SU-DHL-6 (cell line): Measurements from ENCODE around the gene CWC25.
A peak's percentile ranks its signal among the peaks of the same experiment; 100 is the strongest.

ENCODE experiments used
- H2AFZ ChIP-seq: fragments of 200-600 bp; sonication (generic); 2 replicates; pipeline ENCODE4 v1.6.1; 2014; ENCODE audit warnings: low read depth, mild to moderate bottlenecking, moderate library complexity, mixed read lengths, antibody characterized with exemption, low read length; ENCODE audit not compliant: severe bottlenecking
- H3F3A ChIP-seq: fragments of 200-600 bp; shearing (Covaris generic); 2 replicates; pipeline ENCODE4 v1.6.0; 2016; ENCODE audit warnings: antibody characterized with exemption, mild to moderate bottlenecking; ENCODE audit not compliant: insufficient read depth
- H3K27ac ChIP-seq: fragments of 200-600 bp; sonication (generic); 2 replicates; pipeline ENCODE4 v1.5.1; 2016; ENCODE audit warnings: low read depth, mild to moderate bottlenecking, low read length, moderate library complexity, mixed read lengths
- H3K27me3 ChIP-seq: fragments of 200-600 bp; sonication (generic), shearing (Covaris generic); 2 replicates; pipeline ENCODE4 v1.6.0; 2014; ENCODE audit warnings: mild to moderate bottlenecking, low read length
- H3K36me3 ChIP-seq: fragments of 200-600 bp; sonication (generic); 2 replicates; pipeline ENCODE4 v1.6.1; 2014; ENCODE audit warnings: mild to moderate bottlenecking, low read length, mixed read lengths
- H3K4me2 ChIP-seq: fragments of 300-600, 200-600 bp; shearing (Covaris generic), sonication (generic); 2 replicates; pipeline ENCODE4 v1.6.0; 2014; ENCODE audit warnings: low read length, low read depth, mild to moderate bottlenecking; ENCODE audit not compliant: poor library complexity, severe bottlenecking
- H3K4me3 ChIP-seq: fragments of 200-600 bp; sonication (generic); 2 replicates; pipeline ENCODE4 v1.5.1; 2014; ENCODE audit warnings: antibody characterized with exemption, low read length, mild to moderate bottlenecking, mixed read lengths; ENCODE audit not compliant: insufficient read depth, poor library complexity, severe bottlenecking
- H3K79me2 ChIP-seq: fragments of 200-600 bp; sonication (generic); 2 replicates; pipeline ENCODE4 v1.6.1; 2014; ENCODE audit warnings: mild to moderate bottlenecking, low read length, moderate library complexity; ENCODE audit not compliant: insufficient read depth
- H3K9ac ChIP-seq: fragments of 200-600 bp; sonication (generic); 2 replicates; pipeline ENCODE4 v1.7.0; 2014; ENCODE audit warnings: mild to moderate bottlenecking, low read length
- H3K9me2 ChIP-seq: fragments of 200-600 bp; sonication (generic); replicated peaks from 2 replicates; pipeline ENCODE4 v1.6.1; 2014; ENCODE audit warnings: low read length; ENCODE audit not compliant: insufficient read depth
- H3K9me3 ChIP-seq: fragments of 200-600 bp; sonication (generic); 2 replicates; pipeline ENCODE4 v1.6.1; 2014; ENCODE audit warnings: low read length, mixed read lengths; ENCODE audit not compliant: insufficient read depth
- H4K20me1 ChIP-seq: fragments of 200-600 bp; sonication (generic); 2 replicates; pipeline ENCODE4 v1.6.1; 2014; ENCODE audit warnings: low read depth, mild to moderate bottlenecking, antibody characterized with exemption, low read length, moderate library complexity, mixed read lengths
- CTCF ChIP-seq: fragments of 200-600 bp; sonication (generic); IDR thresholded peaks from one replicate; pipeline ENCODE4 v1.5.1; 2017; ENCODE audit warnings: antibody characterized with exemption, mild to moderate bottlenecking, low read length, moderate library complexity; ENCODE audit not compliant: insufficient read depth, poor library complexity, severe bottlenecking
- EZH2phosphoT487 ChIP-seq: fragments of 200-600 bp; sonication (generic), shearing (Covaris generic); conservative IDR thresholded peaks from 2 replicates; pipeline ENCODE4 v1.6.1; 2018; ENCODE audit warnings: mild to moderate bottlenecking, antibody characterized with exemption, low read length, moderate library complexity, mixed read lengths

Gene CWC25

GRCh38 chr17:38825762-38826247, 684 bp upstream of the CWC25 start:
- H3K27ac ChIP-seq: peak overlapping the region; percentile 54
- H3K9ac ChIP-seq: peak overlapping the region; percentile 77
- H2AFZ ChIP-seq: peak overlapping the region; percentile 62
- peaks cover 25% of the 10 kb centered on the region for H3K79me2 ChIP-seq
- no peaks in the 10 kb centered on the region for H3F3A ChIP-seq
- no peaks in the 10 kb centered on the region for H3K36me3 ChIP-seq
- no peaks in the 10 kb centered on the region for H3K27me3 ChIP-seq
- H4K20me1 ChIP-seq: 0 out of 2 replicates have a peak, but pooled peaks cover 6% of the 10 kb centered on the region
- no peak for TF ChIP-seq CTCF
- no peak for TF ChIP-seq EZH2phosphoT487
- no peaks in the 10 kb centered on the region for H3K9me2 ChIP-seq
- H3K9me3 ChIP-seq: no peaks in the 10 kb centered on the region
- H3K4me3 ChIP-seq: peak overlapping the region; percentile 93
- peak overlapping the region; percentile 85 for H3K4me2 ChIP-seq

GRCh38 chr17:38815576-38816193, 9.4 kb downstream of the CWC25 start:
- H3K36me3 ChIP-seq: peaks cover 9% of the 10 kb centered on the region; the same call in 1 of the 2 replicates
- H3K4me2 ChIP-seq: no peak overlapping the region
- no peak overlapping the region for H2AFZ ChIP-seq
- no peak overlapping the region for H3K4me3 ChIP-seq
- H3K9me3 ChIP-seq: no peaks in the 10 kb centered on the region
- no peak for TF ChIP-seq EZH2phosphoT487
- TF ChIP-seq CTCF: no peak
- no peaks in the 10 kb centered on the region for H4K20me1 ChIP-seq
- no peaks in the 10 kb centered on the region for H3K27me3 ChIP-seq
- no peak overlapping the region for H3K27ac ChIP-seq
- peaks cover 5% of the 10 kb centered on the region for H3K79me2 ChIP-seq
- no peaks in the 10 kb centered on the region for H3F3A ChIP-seq
- H3K9me2 ChIP-seq: no peaks in the 10 kb centered on the region
- H3K9ac ChIP-seq: no peak overlapping the region

GRCh38 chr17:38809828-38810227, 15.3 kb downstream of the CWC25 start:
- Histone ChIP-seq H3F3A (no peaks in the 10 kb centered on the region), H4K20me1 (no peaks in the 10 kb centered on the region), H2AFZ (no peak overlapping the region), H3K27ac (no peak overlapping the region), H3K9me2 (no peaks in the 10 kb centered on the region), H3K9me3 (no peaks in the 10 kb centered on the region), H3K9ac (no peak overlapping the region), H3K27me3 (no peaks in the 10 kb centered on the region), H3K79me2 (no peaks in the 10 kb centered on the region), H3K4me3 (no peak overlapping the region), H3K4me2 (no peak overlapping the region), H3K36me3 (peaks cover 12% of the 10 kb centered on the region)
- no peak for TF ChIP-seq EZH2phosphoT487

- TF ChIP-seq CTCF: no peak
- no peak for TF ChIP-seq EZH2phosphoT487
- no peaks in the 10 kb centered on the region for H3K9me2 ChIP-seq
- H3K36me3 ChIP-seq: peaks cover 10% of the 10 kb centered on the region; the same call in 1 of the 2 replicates
- H3K9me3 ChIP-seq: no peaks in the 10 kb centered on the region
- H3K9ac ChIP-seq: peak overlapping the region; percentile 84
- H3K27me3 ChIP-seq: no peaks in the 10 kb centered on the region
- H3K4me2 ChIP-seq: peak overlapping the region; percentile 86
- H2AFZ ChIP-seq: peak overlapping the region; percentile 50
- H3F3A ChIP-seq: peaks cover 21% of the 10 kb centered on the region
- peaks cover 35% of the 10 kb centered on the region for H3K79me2 ChIP-seq
- H3K4me3 ChIP-seq: peak overlapping the region; percentile 63
- no peaks in the 10 kb centered on the region for H4K20me1 ChIP-seq
- H3K27ac ChIP-seq: peak overlapping the region; percentile 85
Observed at GRCh38 chr17:38800237-38800760, 24.8 kb downstream of the CWC25 start.
